H1 (cell line): Measurements from ENCODE around the gene ZAR1L. TPM values are rescaled to one million over a fixed set of nuclear protein-coding genes. Genes with fewer than 3 reads are reported as not detected.

Source experiments
- CEBPB ChIP-seq: IDR thresholded peaks from 2 replicates; pipeline ENCODE4 v1.6.1; 2012; ENCODE audit warnings: low read depth, low read length
- KDM1A ChIP-seq: fragments of 200-600, 300-600 bp; sonication (generic); IDR thresholded peaks from 2 replicates; pipeline ENCODE4 v1.7.1; 2016; ENCODE audit warnings: mild to moderate bottlenecking, low read length, borderline replicate concordance
- MAFK ChIP-seq: IDR thresholded peaks from 2 replicates; pipeline ENCODE4 v1.6.1; 2012; ENCODE audit warnings: low read depth, mild to moderate bottlenecking, improper control_type of control experiment, low read length
- polyA plus RNA-seq, 7 experiments: library from polyadenylated mRNA; depleted of rRNA in 3 of 7; stranded (reverse) in 5 of 7; unstranded in 2 of 7; fragments of >200 nt in 5 of 7; fragments of 200-250 nt in 2 of 7; gene quantifications; 1 replicate in 5 of 7; 2 replicates in 1 of 7; 4 replicates in 1 of 7; pipeline versions ENCODE4 v1.2.1 to v1.2.3, GENCODE V29; 2011 to 2013; ENCODE audit warnings: missing spikeins in 2 of 7, mixed read lengths in 2 of 7
- total RNA-seq: library from RNA; stranded (reverse); fragmentation: NEBNext Ultra II Directional; extraction: Animal tissue kit (Norgen Biotek cat#: 25700); gene quantifications from 2 replicates; pipeline ENCODE4 v1.2.1, GENCODE V29; 2021
- TF ChIP-seq, protein P1 (sequence below): fragments of 300-600 bp; sonication (generic); IDR thresholded peaks from 2 replicates; pipeline ENCODE4 v1.7.1; 2012; ENCODE audit warnings: low read length, moderate library complexity, mild to moderate bottlenecking, inconsistent platforms; ENCODE audit not compliant: insufficient replicate concordance

ZAR1L gene
- total and polyA plus RNA-seq, 2 of the 8 experiments (the other 6 are each of a cell fraction or from before 2014, with no cell fraction given): 0.19 to 0.30 TPM

GRCh38 chr13:32298695-32299094, 16.5 kb downstream of the ZAR1L start (continued):
- TF ChIP-seq, protein P1, sequence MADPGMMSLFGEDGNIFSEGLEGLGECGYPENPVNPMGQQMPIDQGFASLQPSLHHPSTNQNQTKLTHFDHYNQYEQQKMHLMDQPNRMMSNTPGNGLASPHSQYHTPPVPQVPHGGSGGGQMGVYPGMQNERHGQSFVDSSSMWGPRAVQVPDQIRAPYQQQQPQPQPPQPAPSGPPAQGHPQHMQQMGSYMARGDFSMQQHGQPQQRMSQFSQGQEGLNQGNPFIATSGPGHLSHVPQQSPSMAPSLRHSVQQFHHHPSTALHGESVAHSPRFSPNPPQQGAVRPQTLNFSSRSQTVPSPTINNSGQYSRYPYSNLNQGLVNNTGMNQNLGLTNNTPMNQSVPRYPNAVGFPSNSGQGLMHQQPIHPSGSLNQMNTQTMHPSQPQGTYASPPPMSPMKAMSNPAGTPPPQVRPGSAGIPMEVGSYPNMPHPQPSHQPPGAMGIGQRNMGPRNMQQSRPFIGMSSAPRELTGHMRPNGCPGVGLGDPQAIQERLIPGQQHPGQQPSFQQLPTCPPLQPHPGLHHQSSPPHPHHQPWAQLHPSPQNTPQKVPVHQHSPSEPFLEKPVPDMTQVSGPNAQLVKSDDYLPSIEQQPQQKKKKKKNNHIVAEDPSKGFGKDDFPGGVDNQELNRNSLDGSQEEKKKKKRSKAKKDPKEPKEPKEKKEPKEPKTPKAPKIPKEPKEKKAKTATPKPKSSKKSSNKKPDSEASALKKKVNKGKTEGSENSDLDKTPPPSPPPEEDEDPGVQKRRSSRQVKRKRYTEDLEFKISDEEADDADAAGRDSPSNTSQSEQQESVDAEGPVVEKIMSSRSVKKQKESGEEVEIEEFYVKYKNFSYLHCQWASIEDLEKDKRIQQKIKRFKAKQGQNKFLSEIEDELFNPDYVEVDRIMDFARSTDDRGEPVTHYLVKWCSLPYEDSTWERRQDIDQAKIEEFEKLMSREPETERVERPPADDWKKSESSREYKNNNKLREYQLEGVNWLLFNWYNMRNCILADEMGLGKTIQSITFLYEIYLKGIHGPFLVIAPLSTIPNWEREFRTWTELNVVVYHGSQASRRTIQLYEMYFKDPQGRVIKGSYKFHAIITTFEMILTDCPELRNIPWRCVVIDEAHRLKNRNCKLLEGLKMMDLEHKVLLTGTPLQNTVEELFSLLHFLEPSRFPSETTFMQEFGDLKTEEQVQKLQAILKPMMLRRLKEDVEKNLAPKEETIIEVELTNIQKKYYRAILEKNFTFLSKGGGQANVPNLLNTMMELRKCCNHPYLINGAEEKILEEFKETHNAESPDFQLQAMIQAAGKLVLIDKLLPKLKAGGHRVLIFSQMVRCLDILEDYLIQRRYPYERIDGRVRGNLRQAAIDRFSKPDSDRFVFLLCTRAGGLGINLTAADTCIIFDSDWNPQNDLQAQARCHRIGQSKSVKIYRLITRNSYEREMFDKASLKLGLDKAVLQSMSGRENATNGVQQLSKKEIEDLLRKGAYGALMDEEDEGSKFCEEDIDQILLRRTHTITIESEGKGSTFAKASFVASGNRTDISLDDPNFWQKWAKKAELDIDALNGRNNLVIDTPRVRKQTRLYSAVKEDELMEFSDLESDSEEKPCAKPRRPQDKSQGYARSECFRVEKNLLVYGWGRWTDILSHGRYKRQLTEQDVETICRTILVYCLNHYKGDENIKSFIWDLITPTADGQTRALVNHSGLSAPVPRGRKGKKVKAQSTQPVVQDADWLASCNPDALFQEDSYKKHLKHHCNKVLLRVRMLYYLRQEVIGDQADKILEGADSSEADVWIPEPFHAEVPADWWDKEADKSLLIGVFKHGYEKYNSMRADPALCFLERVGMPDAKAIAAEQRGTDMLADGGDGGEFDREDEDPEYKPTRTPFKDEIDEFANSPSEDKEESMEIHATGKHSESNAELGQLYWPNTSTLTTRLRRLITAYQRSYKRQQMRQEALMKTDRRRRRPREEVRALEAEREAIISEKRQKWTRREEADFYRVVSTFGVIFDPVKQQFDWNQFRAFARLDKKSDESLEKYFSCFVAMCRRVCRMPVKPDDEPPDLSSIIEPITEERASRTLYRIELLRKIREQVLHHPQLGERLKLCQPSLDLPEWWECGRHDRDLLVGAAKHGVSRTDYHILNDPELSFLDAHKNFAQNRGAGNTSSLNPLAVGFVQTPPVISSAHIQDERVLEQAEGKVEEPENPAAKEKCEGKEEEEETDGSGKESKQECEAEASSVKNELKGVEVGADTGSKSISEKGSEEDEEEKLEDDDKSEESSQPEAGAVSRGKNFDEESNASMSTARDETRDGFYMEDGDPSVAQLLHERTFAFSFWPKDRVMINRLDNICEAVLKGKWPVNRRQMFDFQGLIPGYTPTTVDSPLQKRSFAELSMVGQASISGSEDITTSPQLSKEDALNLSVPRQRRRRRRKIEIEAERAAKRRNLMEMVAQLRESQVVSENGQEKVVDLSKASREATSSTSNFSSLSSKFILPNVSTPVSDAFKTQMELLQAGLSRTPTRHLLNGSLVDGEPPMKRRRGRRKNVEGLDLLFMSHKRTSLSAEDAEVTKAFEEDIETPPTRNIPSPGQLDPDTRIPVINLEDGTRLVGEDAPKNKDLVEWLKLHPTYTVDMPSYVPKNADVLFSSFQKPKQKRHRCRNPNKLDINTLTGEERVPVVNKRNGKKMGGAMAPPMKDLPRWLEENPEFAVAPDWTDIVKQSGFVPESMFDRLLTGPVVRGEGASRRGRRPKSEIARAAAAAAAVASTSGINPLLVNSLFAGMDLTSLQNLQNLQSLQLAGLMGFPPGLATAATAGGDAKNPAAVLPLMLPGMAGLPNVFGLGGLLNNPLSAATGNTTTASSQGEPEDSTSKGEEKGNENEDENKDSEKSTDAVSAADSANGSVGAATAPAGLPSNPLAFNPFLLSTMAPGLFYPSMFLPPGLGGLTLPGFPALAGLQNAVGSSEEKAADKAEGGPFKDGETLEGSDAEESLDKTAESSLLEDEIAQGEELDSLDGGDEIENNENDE: no peak
- no peak for TF ChIP-seq CEBPB
- TF ChIP-seq KDM1A: no peak
- no peak for TF ChIP-seq MAFK
